ENCODE results near the gene COL19A1. TPM values are rescaled to one million over a fixed set of nuclear protein-coding genes. Genes with fewer than 3 reads are reported as not detected.
A peak's percentile ranks its signal among the peaks of the same experiment; 100 is the strongest.
"Not testable (repeated sequence)": the region's sequence is repeated elsewhere in the genome, so short reads cannot be mapped to it uniquely, and the experiment has no call there.

COL19A1 gene
- total RNA-seq, 1 donor from 2014 or later = 1.4 TPM

DNA sequence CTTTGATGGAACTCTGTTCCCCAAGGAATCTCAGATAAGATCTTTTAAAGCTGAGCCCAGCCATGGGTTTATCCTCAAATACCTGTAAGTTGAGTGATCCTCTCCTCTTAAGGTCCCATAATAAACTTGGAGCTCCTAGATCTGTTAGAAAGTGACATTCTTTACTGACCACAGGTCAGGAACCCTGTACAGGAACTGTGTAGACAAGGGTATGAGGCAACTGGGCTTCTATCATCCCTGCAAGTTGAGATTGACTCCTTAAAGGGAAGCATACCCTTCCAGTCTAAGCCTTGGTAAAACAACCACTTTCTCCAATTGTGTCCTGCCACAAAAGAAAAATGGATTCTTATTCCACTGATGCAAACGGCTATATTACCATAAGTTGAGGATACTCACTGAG lies 26.2 kb downstream of the COL19A1 start:
- DNase-seq; ATAC-seq; intact Hi-C loops (cut with micrococcal nuclease): not testable (repeated sequence)

DNA sequence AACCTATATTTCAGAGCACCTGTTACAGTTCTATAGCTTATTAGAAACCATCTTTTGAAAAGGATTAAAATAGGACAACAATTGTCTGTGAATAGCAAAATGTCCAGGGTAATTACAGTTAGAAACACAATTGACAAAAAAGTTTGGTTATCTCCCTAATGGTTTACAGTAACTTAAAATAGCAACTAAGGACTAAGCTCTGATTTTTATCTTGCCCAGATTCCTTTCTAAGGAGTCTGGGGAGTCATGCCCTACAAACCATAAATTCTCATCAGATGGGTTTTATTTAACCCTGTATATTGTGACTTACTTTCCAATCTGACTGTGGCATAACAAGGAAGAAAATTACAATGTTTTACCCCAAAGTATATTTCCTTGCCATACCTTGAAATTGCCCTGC lies 26.9 kb downstream of the COL19A1 start:
- intact Hi-C loops (cut with micrococcal nuclease); DNase-seq; ATAC-seq: not testable (repeated sequence)

GRCh38 chr6:69894578-69895347 lies 28.4 kb downstream of the COL19A1 start:
- intact Hi-C loops (cut with micrococcal nuclease) = no loop called here
- ATAC-seq = no peak
- no peak for DNase-seq

DNA sequence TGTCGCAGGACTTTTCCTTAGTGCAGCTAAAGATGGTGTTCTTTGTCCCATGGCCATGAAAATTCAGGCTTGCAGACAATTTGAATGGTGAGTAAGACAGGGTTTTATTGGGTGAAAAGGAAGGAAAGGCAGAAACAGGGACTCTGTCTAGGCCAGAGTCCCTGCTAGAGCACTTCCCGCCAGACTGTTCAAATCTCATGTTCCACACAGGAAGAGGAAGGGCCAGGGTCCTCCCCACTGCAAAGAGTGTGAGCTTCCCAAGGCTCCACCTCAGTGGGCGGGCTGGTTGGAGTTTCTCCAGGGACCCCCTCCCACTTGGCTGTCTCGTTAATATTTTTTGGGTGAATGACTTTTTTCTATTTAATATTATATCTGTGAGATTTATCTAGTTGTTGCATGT lies 29.0 kb downstream of the COL19A1 start:
- DNase-seq (no peak), ATAC-seq (no peak)
- intact Hi-C loops (cut with micrococcal nuclease) = no loop called here

- ATAC-seq (no peak), DNase-seq (no peak)
- intact Hi-C loops (cut with micrococcal nuclease) = no loop called here
Measured at GRCh38 chr6:69900869-69901268, 34.5 kb downstream of the COL19A1 start.

DNA sequence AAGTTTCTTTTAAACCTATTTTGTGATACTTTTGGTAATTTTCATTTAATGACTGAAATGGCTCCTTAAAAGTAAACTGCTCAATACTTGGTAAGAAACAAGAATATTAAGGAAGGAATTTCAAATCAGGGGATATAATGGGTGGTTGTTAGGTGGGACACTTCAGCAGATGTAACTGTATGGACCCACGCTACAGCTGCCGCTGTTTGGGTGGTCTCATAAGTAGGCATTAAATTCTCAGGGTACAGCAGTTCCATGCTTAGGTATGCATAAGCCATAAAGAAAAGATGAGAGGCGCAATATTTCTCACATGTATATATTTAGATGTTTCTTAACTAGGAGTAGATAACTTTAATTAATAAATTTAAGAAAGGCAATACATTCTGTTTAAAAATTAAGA lies 35.0 kb downstream of the COL19A1 start:
- ATAC-seq (no peak), DNase-seq (no peak)
- intact Hi-C loops (cut with micrococcal nuclease) = no loop called here

GRCh38 chr6:69907981-69908498 lies 41.7 kb downstream of the COL19A1 start:
- intact Hi-C loops (cut with micrococcal nuclease) = no loop called here
- no peak for ATAC-seq
- no peak for DNase-seq

DNA sequence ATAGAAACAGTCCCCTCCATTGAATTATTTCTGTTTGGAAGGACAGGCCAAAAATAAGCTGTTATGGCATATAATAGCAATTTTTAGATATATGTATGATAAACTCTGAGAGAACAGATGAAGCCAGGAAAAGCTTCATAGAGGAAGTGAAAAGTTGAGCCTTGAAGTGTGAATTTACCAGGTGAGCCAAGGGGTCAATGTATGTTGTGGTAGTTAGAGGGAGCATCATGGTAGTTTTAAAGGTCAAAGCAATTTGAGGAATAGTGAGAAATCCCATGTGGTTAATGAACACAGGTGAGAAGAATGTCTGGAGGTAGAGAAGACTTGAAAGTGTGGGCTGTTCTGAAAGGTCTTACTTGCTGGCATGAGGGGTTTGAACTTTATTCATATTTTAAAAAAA lies 47.0 kb downstream of the COL19A1 start:
- DNase-seq (no peak), ATAC-seq (no peak)
- intact Hi-C loops (cut with micrococcal nuclease) = no loop called here

- intact Hi-C loops (cut with micrococcal nuclease) = no loop called here
- no peak for DNase-seq
- no peak for ATAC-seq
Measured at GRCh38 chr6:69914015-69914485, 47.7 kb downstream of the COL19A1 start.

DNA sequence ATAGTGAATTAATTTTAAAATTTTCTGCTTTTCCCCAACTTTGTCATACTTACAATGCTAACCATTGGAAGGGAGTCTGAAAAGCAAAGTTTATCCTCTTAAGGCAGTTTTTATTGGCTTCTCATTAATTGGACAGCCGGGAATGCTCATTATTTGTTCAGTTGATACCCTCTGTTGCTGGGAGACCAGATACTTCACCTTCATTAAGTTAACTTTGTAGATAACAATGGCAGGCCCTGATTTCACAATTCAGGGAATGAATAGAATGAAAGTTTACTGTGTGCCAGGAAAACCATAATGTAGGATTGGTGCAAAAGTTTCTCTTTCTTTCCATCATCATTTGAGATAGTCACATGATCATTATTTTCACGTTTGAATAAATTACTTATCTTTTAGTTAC lies 49.0 kb downstream of the COL19A1 start:
- intact Hi-C loops (cut with micrococcal nuclease) = no loop called here
- DNase-seq = no peak
- ATAC-seq = no peak

GRCh38 chr6:69917834-69918233 lies 51.5 kb downstream of the COL19A1 start:
- intact Hi-C loops (cut with micrococcal nuclease) = no loop called here
- DNase-seq = no peak
- no peak for ATAC-seq

DNA sequence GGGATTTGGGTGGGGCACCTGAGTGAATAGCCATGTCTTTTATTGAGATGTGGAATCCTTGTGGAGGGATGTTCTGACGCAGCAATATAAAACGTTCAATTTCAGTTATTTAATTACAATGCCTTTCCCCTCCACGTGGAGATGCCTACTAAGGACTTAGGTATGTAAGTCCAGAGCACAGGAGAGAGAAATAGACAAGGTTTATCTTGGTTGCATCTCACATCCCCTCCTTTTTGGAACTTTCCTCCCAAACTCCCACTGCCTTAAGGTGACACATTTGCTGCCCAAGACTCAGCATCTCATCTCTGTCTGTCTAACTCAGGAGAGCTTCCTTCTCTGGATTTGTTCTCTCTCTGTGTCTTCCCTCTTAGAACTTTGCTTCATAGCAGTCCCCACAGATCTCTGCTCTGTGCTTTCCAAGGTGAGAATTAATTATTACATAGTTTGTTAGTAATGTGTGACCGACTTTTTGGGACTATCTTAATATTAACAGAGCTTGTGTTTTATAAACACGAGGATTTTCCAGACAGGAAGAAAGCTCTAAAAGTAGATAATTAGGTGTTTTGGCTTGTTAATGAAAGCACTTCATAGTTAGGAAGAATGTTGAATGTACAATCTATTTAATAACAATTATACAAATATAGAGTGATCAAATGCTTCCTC lies 52.6 kb downstream of the COL19A1 start:
- DNase-seq = no peak
- intact Hi-C loops (cut with micrococcal nuclease) = no loop called here
- no peak for ATAC-seq

- ATAC-seq; intact Hi-C loops (cut with micrococcal nuclease); DNase-seq: not testable (repeated sequence)
Measured at GRCh38 chr6:69921066-69921465, 54.7 kb downstream of the COL19A1 start.

- DNase-seq; intact Hi-C loops (cut with micrococcal nuclease); ATAC-seq: not testable (repeated sequence)
Measured at GRCh38 chr6:69921611-69922010, 55.3 kb downstream of the COL19A1 start.

DNA sequence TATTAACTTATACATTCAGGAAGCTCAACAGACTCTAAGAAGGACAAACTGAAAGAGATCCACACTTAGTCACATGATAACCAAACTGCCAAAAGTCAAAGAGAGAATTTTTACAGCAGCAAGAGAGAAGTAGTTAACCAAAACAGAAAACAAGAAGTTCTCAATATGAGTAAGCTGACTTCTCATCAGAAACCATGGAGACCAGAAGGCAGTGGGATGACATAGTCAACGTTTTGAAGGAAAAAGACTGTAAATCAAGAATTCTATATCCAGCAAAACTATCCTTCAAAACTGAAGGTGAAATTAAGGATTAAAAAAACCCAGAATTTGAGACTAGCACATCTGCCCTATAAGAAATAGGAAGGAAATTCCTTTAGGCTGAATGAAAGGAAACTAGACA lies 60.4 kb downstream of the COL19A1 start:
- ATAC-seq (no peak), DNase-seq (no peak)
- intact Hi-C loops (cut with micrococcal nuclease) = no loop called here

GRCh38 chr6:69933239-69933638 lies 66.9 kb downstream of the COL19A1 start:
- ATAC-seq (peak; percentile 74), DNase-seq (no peak)
- intact Hi-C loops (cut with micrococcal nuclease) = no loop called here

DNA sequence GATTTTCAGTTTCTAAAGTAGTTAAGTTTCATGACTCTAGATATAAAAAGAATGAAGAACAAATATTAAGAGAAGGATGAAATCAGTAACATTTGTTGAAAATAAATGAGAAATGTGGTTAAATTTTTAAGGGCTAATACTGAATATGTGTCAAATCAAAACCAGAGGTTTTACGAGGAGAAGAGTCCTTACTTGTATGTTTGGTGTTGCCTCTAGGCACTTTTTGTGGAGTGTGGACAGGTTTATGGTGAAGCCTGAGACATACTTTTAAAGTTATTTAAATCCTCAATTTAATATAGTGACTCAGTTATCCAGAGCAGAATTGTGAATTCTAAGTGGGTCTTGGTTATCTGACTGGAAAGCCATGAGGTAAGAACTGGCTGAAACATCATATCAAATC lies 68.7 kb downstream of the COL19A1 start:
- DNase-seq = no peak
- intact Hi-C loops (cut with micrococcal nuclease) = no loop called here
- no peak for ATAC-seq

- DNase-seq = no peak
- intact Hi-C loops (cut with micrococcal nuclease) = no loop called here
- ATAC-seq = peak; percentile 93
Measured at GRCh38 chr6:69936674-69937363, 70.5 kb downstream of the COL19A1 start.

GRCh38 chr6:69937402-69938136 lies 71.2 kb downstream of the COL19A1 start:
- intact Hi-C loops (cut with micrococcal nuclease) = no loop called here
- ATAC-seq (peak; percentile 55), DNase-seq (no peak)

Measured in left ventricle myocardium superior (tissue), 1 donor.